KOPT-K1 (cell line): ENCODE data around the gene PRUNE2.
"Not testable (repeated sequence)": the region's sequence is repeated elsewhere in the genome, so short reads cannot be mapped to it uniquely, and the experiment has no call there.

Source experiments
- H3K27ac ChIP-seq: fragments of 200-600 bp; sonication (generic); 2 replicates; pipeline ENCODE4 v1.5.1; 2016; ENCODE audit warnings: antibody characterized with exemption, mild to moderate bottlenecking, low read depth, low read length; ENCODE audit not compliant: poor library complexity, severe bottlenecking
- H3K36me3 ChIP-seq: fragments of 200-600 bp; sonication (generic); 2 replicates; pipeline ENCODE4 v1.5.1; 2017; ENCODE audit warnings: antibody characterized with exemption, mild to moderate bottlenecking, low read length, moderate library complexity; ENCODE audit not compliant: insufficient read depth
- H3K9me3 ChIP-seq: fragments of 200-600 bp; sonication (generic); 2 replicates; pipeline ENCODE4 v1.5.1; 2017; ENCODE audit warnings: antibody characterized with exemption, low read length, mild to moderate bottlenecking; ENCODE audit not compliant: insufficient read depth, poor library complexity, severe bottlenecking

The PRUNE2 gene

GRCh38 chr9:76607730-76608436, 298.0 kb downstream of the PRUNE2 start:
- H3K36me3 ChIP-seq: no peaks in the 10 kb centered on the region
- no peak overlapping the region for H3K27ac ChIP-seq
- no peaks in the 10 kb centered on the region for H3K9me3 ChIP-seq

- Histone ChIP-seq H3K27ac (no peak overlapping the region), H3K9me3 (no peaks in the 10 kb centered on the region), H3K36me3 (no peaks in the 10 kb centered on the region)
Observed at GRCh38 chr9:76605321-76605900, 300.5 kb downstream of the PRUNE2 start.

GRCh38 chr9:76603931-76604570, 301.9 kb downstream of the PRUNE2 start:
- Histone ChIP-seq H3K27ac (no peak overlapping the region), H3K9me3 (no peaks in the 10 kb centered on the region), H3K36me3 (no peaks in the 10 kb centered on the region)

GRCh38 chr9:76603448-76603895, 302.4 kb downstream of the PRUNE2 start:
- no peak overlapping the region for H3K27ac ChIP-seq
- H3K9me3 ChIP-seq: no peaks in the 10 kb centered on the region
- H3K36me3 ChIP-seq: no peaks in the 10 kb centered on the region

- H3K36me3 ChIP-seq: no peaks in the 10 kb centered on the region
- no peaks in the 10 kb centered on the region for H3K9me3 ChIP-seq
- H3K27ac ChIP-seq: no peak overlapping the region
Observed at GRCh38 chr9:76602199-76602598, 303.7 kb downstream of the PRUNE2 start.

GRCh38 chr9:76600007-76600615, 305.8 kb downstream of the PRUNE2 start:
- no peak overlapping the region for H3K27ac ChIP-seq
- no peaks in the 10 kb centered on the region for H3K36me3 ChIP-seq
- no peaks in the 10 kb centered on the region for H3K9me3 ChIP-seq

GRCh38 chr9:76598981-76599380, 306.9 kb downstream of the PRUNE2 start:
- no peak overlapping the region for H3K27ac ChIP-seq
- no peaks in the 10 kb centered on the region for H3K36me3 ChIP-seq
- no peaks in the 10 kb centered on the region for H3K9me3 ChIP-seq

- Histone ChIP-seq H3K27ac (no peak overlapping the region), H3K9me3 (no peaks in the 10 kb centered on the region), H3K36me3 (no peaks in the 10 kb centered on the region)
Observed at GRCh38 chr9:76595645-76596044, 310.3 kb downstream of the PRUNE2 start.

GRCh38 chr9:76594764-76595424, 311.0 kb downstream of the PRUNE2 start:
- no peak overlapping the region for H3K27ac ChIP-seq

GRCh38 chr9:76593961-76594735, 311.8 kb downstream of the PRUNE2 start:
- H3K9me3 ChIP-seq, H3K27ac ChIP-seq, H3K36me3 ChIP-seq: not testable (repeated sequence)

More at GRCh38 chr9:76594764-76595424, 311.0 kb downstream of the PRUNE2 start:
- Histone ChIP-seq H3K9me3 (no peaks in the 10 kb centered on the region), H3K36me3 (no peaks in the 10 kb centered on the region)

GRCh38 chr9:76592974-76593347, 313.0 kb downstream of the PRUNE2 start:
- Histone ChIP-seq H3K27ac (no peak overlapping the region), H3K9me3 (no peaks in the 10 kb centered on the region)

GRCh38 chr9:76592091-76592973, 313.6 kb downstream of the PRUNE2 start:
- no peaks in the 10 kb centered on the region for H3K9me3 ChIP-seq
- H3K27ac ChIP-seq: no peak overlapping the region
- H3K36me3 ChIP-seq: no peaks in the 10 kb centered on the region

More at GRCh38 chr9:76592974-76593347, 313.0 kb downstream of the PRUNE2 start:
- no peaks in the 10 kb centered on the region for H3K36me3 ChIP-seq

GRCh38 chr9:76591256-76591950, 314.5 kb downstream of the PRUNE2 start:
- Histone ChIP-seq H3K27ac (no peak overlapping the region), H3K9me3 (no peaks in the 10 kb centered on the region), H3K36me3 (no peaks in the 10 kb centered on the region)
